Mesendoderm (in vitro differentiated cells): ENCODE measurements around the gene PLEKHA8.

Source experiments
- DNase-seq: peaks from one replicate; pipeline ENCODE4 v3.0.0; 2013
- H2AK5ac ChIP-seq: 2 replicates; pipeline ENCODE4 v1.6.1; 2013; ENCODE audit warnings: low read length, inconsistent platforms
- H2BK120ac ChIP-seq: 2 replicates; pipeline ENCODE4 v1.6.1; 2013; ENCODE audit warnings: low read depth, mild to moderate bottlenecking, low read length, moderate library complexity, mixed read lengths
- H2BK15ac ChIP-seq: replicated peaks from 2 replicates; pipeline ENCODE4 v1.6.1; 2013; ENCODE audit warnings: low read depth, mild to moderate bottlenecking, moderate library complexity
- H2BK5ac ChIP-seq: 2 replicates; pipeline ENCODE4 v1.6.1; 2013; ENCODE audit warnings: low read length, inconsistent platforms
- H3K18ac ChIP-seq: 2 replicates; pipeline ENCODE4 v1.6.1; 2013; ENCODE audit warnings: mild to moderate bottlenecking, low read length, mixed read lengths
- H3K23ac ChIP-seq: one replicate; pipeline ENCODE4 v1.6.1; 2013; ENCODE audit warnings: low read length
- H3K27ac ChIP-seq: 2 replicates; pipeline ENCODE4 v1.5.1; 2013; ENCODE audit warnings: low read depth, mild to moderate bottlenecking, inconsistent platforms, low read length, moderate library complexity
- H3K27me3 ChIP-seq: 2 replicates; pipeline ENCODE4 v1.6.1; 2013; ENCODE audit warnings: low read length, control low read depth, mild to moderate bottlenecking, inconsistent platforms; ENCODE audit not compliant: insufficient read depth, poor library complexity
- H3K36me3 ChIP-seq: 2 replicates; pipeline ENCODE4 v1.6.1; 2013; ENCODE audit warnings: low read length, inconsistent platforms; ENCODE audit not compliant: control insufficient read depth, insufficient read depth
- H3K4ac ChIP-seq: one replicate; pipeline ENCODE4 v1.6.1; 2013; ENCODE audit warnings: low read depth, mild to moderate bottlenecking, low read length, moderate library complexity
- H3K4me1 ChIP-seq: 2 replicates; pipeline ENCODE4 v1.6.1; 2013; ENCODE audit warnings: low read depth, low read length, inconsistent platforms; ENCODE audit not compliant: control insufficient read depth
- H3K4me2 ChIP-seq: 2 replicates; pipeline ENCODE4 v1.6.1; 2013; ENCODE audit warnings: low read length
- H3K4me3 ChIP-seq: 2 replicates; pipeline ENCODE4 v1.5.1; 2013; ENCODE audit warnings: mild to moderate bottlenecking, low read length
- H3K56ac ChIP-seq: one replicate; pipeline ENCODE4 v1.6.1; 2013; ENCODE audit warnings: low read length
- H3K79me1 ChIP-seq: 2 replicates; pipeline ENCODE4 v1.6.1; 2013; ENCODE audit warnings: low read length, inconsistent platforms
- H3K79me2 ChIP-seq: 2 replicates; pipeline ENCODE4 v1.6.1; 2013; ENCODE audit warnings: mild to moderate bottlenecking, low read length; ENCODE audit not compliant: control insufficient read depth, insufficient read depth
- H3K9ac ChIP-seq: 2 replicates; pipeline ENCODE4 v1.6.1; 2013; ENCODE audit warnings: low read length, inconsistent platforms
- H4K5ac ChIP-seq: one replicate; pipeline ENCODE4 v1.6.1; 2013; ENCODE audit warnings: low read length
- H4K8ac ChIP-seq: one replicate; pipeline ENCODE4 v1.6.1; 2013; ENCODE audit warnings: low read depth, mild to moderate bottlenecking, control low read depth, low read length, moderate library complexity
- WGBS: extraction: QIAGEN DNeasy Blood & Tissue Kit; methylation state at CpG from one replicate; pipeline ENCODE4 v1.1.7; 2013; ENCODE audit warnings: low lambda C conversion rate, missing lambda C conversion rate; ENCODE audit not compliant: insufficient coverage; ENCODE audit errors: extremely low coverage; 5-methylcytosine and 5-hydroxymethylcytosine counted together

The PLEKHA8 gene

DNA sequence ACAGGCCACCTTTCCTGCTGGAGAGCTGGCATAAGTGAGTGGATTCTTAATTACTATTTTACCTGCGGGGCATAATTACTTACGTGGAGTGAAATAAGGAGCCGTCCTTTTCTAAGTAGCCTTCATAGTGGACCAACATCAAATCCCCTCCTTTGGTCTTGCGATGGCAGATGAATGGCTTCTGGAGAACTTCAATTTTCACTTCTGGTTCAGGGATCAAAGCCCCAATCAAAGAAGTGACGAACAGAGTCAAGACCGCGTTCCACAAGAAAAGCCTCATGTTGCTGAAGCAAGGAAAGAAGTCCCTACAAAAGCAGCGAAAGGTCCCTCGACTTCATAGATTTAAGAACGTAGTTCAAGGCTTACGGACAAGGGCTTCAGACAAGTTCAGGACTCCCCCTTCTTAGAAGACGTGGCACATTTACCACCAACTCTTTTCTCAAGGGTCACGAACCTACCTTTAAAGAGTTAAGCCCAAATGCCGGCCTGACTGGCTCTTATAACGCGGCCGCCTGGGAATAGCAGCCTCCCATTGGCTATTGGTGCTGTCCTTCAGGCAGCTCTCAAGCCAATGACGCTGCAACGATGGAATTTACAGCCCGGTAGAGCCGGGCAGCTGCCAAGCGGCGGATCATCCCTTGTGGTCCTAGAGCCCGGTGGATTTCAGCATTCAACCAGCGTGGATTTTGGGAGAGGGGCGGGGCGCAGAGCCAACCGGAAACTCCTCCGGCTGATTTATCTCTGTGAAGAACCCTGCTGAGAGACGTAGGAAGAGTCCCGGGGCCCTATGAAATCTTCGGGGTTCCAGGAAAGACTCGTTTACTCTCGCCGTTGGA is 1.8 kb upstream of the PLEKHA8 start, which contains the start of gene FKBP14:
Gene FKBP14 (minus strand): TSS at position 474 of the 836 bp plus-strand sequence. CDS start 194 bp downstream, at position 280.
- H3K9ac ChIP-seq: peak within 1 kb of the TSS; percentile 98
- no peak within 1 kb of the TSS for H2AK5ac ChIP-seq
- H3K27me3 ChIP-seq: no peaks in the 10 kb centered on the region
- no peak within 1 kb of the TSS for H2BK120ac ChIP-seq
- H3K4me2 ChIP-seq: peak within 1 kb of the TSS; percentile 95
- WGBS: no CpG with 5 or more reads among the region's 35 CpGs
- peak; percentile 100 for DNase-seq
- peaks cover 15% of the 10 kb centered on the region for H3K4me1 ChIP-seq
- peak within 1 kb of the TSS; percentile 93 for H3K4ac ChIP-seq
- peaks cover 26% of the 10 kb centered on the region for H3K79me1 ChIP-seq
- peak within 1 kb of the TSS; percentile 98 for H3K56ac ChIP-seq
- peak within 1 kb of the TSS; percentile 99 for H3K4me3 ChIP-seq
- H4K8ac ChIP-seq: peak within 1 kb of the TSS; percentile 65
- H4K5ac ChIP-seq: no peak within 1 kb of the TSS
- H3K23ac ChIP-seq: no peak within 1 kb of the TSS
- peak within 1 kb of the TSS; percentile 91 for H2BK5ac ChIP-seq
- peak within 1 kb of the TSS; percentile 10 for H2BK15ac ChIP-seq
- H3K79me2 ChIP-seq: peaks cover 52% of the 10 kb centered on the region
- peak within 1 kb of the TSS; percentile 87 for H3K27ac ChIP-seq
- no peaks in the 10 kb centered on the region for H3K36me3 ChIP-seq
- peak within 1 kb of the TSS; percentile 94 for H3K18ac ChIP-seq

DNA sequence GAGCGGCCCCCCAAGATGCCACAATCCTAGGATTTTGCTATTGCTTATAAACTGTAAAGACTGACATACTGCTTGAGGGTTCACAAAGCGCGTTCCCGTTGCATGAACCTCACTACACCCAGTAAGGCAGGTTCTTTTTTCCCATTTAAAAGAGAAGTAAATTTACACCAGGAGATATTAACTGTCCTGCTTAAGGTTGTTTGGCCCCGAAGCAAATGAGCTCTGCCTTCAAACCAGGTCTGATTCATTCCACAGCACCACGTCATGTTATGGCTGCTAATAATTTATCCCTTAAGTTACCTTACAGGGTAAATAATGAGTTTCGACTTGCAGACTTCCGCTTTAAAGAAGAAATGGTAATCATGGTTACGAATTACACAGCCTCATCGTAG is 1.2 kb upstream of the PLEKHA8 start:
- Histone ChIP-seq H3K4me1 (peaks cover 15% of the 10 kb centered on the region), H4K8ac (peak overlapping the region; percentile 65), H2AK5ac (no peak overlapping the region), H3K36me3 (no peaks in the 10 kb centered on the region), H3K4me2 (peak overlapping the region; percentile 49), H4K5ac (no peak overlapping the region), H3K4ac (no peak overlapping the region), H2BK120ac (no peak overlapping the region), H2BK15ac (no peak overlapping the region), H3K9ac (peak overlapping the region; percentile 49), H3K79me2 (peaks cover 54% of the 10 kb centered on the region), H3K23ac (no peak overlapping the region), H2BK5ac (peak overlapping the region; percentile 2), H3K27ac (peak overlapping the region; percentile 71), H3K27me3 (no peaks in the 10 kb centered on the region), H3K18ac (peak overlapping the region; percentile 90), H3K56ac (peak overlapping the region; percentile 59), H3K79me1 (peaks cover 26% of the 10 kb centered on the region), H3K4me3 (peak overlapping the region; percentile 48)
- no peak for DNase-seq
- WGBS: no CpG with 5 or more reads among the region's 10 CpGs

DNA sequence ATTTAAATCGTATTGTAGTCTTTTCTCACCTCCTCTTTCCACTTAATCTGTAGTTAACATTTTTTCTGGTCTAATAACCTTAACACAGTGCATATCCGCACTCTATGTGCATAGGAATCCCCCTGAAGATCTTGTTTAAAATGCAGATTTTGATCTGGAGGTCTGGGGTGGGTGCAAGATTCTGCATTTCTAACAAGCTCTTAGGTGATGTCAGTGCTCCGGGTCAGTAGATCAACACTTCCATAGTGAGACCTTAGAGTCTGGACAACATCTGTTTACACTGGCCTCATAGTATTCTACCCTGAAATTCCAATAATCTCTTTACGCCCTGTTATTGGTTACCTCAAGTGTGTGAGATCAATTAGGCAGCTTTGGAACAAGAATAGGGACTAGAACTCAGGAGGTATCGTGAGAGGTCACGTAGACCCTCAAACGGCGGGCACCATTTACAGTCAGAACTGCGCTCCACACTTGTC is 434 bp upstream of the PLEKHA8 start:
- Histone ChIP-seq H2BK5ac (peak overlapping the region; percentile 76), H3K4me3 (peak overlapping the region; percentile 66), H3K4ac (no peak overlapping the region), H3K4me1 (peaks cover 15% of the 10 kb centered on the region), H2BK15ac (no peak overlapping the region), H3K79me1 (peaks cover 29% of the 10 kb centered on the region), H3K56ac (peak overlapping the region; percentile 87), H3K27ac (peak overlapping the region; percentile 77), H4K5ac (no peak overlapping the region), H2BK120ac (no peak overlapping the region), H4K8ac (no peak overlapping the region), H2AK5ac (no peak overlapping the region), H3K18ac (peak overlapping the region; percentile 35), H3K23ac (no peak overlapping the region), H3K27me3 (no peaks in the 10 kb centered on the region), H3K79me2 (peaks cover 62% of the 10 kb centered on the region), H3K36me3 (peaks cover 1% of the 10 kb centered on the region), H3K4me2 (peak overlapping the region; percentile 95), H3K9ac (peak overlapping the region; percentile 75)
- WGBS: no CpG with 5 or more reads among the region's 9 CpGs
- no peak for DNase-seq

DNA sequence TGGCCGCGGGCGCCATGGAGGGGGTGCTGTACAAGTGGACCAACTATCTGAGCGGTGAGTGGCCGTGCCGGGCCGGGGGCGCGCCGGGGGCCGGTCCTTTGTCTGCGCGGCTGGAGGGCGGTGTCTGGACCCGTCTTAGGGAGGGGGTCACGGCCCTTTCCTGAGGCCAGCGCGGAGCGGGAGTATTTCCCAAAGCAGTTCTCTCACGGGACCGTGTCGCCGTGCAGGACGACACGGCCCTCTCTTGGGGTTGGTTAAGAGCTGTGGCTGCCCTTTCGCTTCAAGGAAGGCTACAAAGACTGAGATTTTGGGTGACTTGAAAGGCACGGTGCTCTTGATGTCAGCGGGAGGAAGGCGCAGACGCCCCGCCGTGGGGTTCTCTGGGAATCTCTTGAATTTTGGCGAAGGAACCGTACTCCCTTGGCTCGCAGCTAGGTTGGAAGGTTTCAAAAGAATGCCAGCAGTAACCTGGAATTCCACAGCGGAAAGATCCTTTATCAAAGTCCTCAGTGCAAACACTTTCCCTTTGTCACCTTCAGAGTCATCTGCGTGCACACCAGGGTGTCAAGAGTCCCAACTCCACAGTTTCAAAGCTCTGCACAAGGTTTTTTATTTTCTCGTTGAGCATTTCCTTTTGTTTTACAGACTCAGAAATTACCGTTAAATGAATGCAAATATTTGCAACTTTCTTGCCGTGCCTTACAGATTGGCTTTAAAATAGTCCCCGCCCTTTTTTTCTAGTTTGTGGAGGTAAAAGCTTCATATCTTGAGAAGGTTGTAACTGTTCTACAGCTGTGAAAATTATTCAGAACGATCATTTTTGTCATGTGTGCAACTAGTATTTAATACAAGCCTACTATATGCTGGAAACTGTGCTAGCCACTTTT is 780 bp downstream of the PLEKHA8 start:
- Histone ChIP-seq H4K5ac (no peak overlapping the region), H3K4me3 (peak overlapping the region; percentile 98), H3K79me2 (peaks cover 54% of the 10 kb centered on the region), H3K4me1 (peaks cover 13% of the 10 kb centered on the region), H3K27me3 (no peaks in the 10 kb centered on the region), H3K4ac (peak overlapping the region; percentile 18), H3K18ac (peak overlapping the region; percentile 88), H2BK120ac (no peak overlapping the region), H3K56ac (peak overlapping the region; percentile 89), H3K79me1 (peaks cover 21% of the 10 kb centered on the region), H3K9ac (peak overlapping the region; percentile 94), H3K36me3 (peaks cover 2% of the 10 kb centered on the region), H2BK5ac (peak overlapping the region; percentile 32), H2AK5ac (no peak overlapping the region), H3K4me2 (peak overlapping the region; percentile 86), H3K23ac (no peak overlapping the region), H2BK15ac (no peak overlapping the region), H4K8ac (no peak overlapping the region), H3K27ac (peak overlapping the region; percentile 96)
- WGBS: no CpG with 5 or more reads among the region's 42 CpGs
- DNase-seq: peak; percentile 87

DNA sequence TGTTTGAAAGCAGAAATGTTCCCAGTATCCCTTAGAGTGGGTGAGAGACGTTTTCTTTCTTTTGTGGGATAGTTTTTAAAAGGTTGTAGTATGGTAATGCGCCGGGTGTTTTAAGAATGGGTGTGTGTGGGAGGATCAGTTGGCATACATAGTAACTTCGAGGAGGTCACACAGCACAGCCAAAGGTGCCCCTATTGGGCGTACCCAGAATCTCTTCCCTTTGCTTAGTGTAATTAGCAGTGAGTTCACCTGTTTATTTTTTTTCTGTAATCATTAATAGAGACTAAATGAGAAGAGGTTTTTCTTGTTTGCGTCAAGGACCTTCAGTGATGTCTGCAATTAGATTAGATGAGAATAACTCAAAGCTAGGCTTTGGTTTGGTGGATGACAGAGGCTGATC is 1.5 kb downstream of the PLEKHA8 start:
- DNase-seq: no peak
- Histone ChIP-seq H3K4me3 (no peak overlapping the region), H4K8ac (no peak overlapping the region), H3K79me2 (peaks cover 51% of the 10 kb centered on the region), H3K27me3 (no peaks in the 10 kb centered on the region), H3K23ac (no peak overlapping the region), H3K4me2 (peak overlapping the region; percentile 86), H2BK15ac (no peak overlapping the region), H2AK5ac (no peak overlapping the region), H3K36me3 (peaks cover 2% of the 10 kb centered on the region), H3K27ac (no peak overlapping the region), H2BK120ac (no peak overlapping the region), H3K18ac (no peak overlapping the region), H4K5ac (no peak overlapping the region), H3K9ac (peak overlapping the region; percentile 10), H2BK5ac (no peak overlapping the region), H3K4ac (no peak overlapping the region), H3K56ac (no peak overlapping the region), H3K79me1 (peaks cover 22% of the 10 kb centered on the region), H3K4me1 (peaks cover 13% of the 10 kb centered on the region)
- no CpG with 5 or more reads among the region's 6 CpGs for WGBS
